ENCODE data around the gene TRIP13.
"Not testable (repeated sequence)": the region's sequence is repeated elsewhere in the genome, so short reads cannot be mapped to it uniquely, and the experiment has no call there.

Gene TRIP13

GRCh38 chr5:934381-934967, 41.8 kb downstream of the TRIP13 start:
- DNase-seq: not testable (repeated sequence)

GRCh38 chr5:935510-936084, 42.9 kb downstream of the TRIP13 start:
- DNase-seq: no peak

DNA sequence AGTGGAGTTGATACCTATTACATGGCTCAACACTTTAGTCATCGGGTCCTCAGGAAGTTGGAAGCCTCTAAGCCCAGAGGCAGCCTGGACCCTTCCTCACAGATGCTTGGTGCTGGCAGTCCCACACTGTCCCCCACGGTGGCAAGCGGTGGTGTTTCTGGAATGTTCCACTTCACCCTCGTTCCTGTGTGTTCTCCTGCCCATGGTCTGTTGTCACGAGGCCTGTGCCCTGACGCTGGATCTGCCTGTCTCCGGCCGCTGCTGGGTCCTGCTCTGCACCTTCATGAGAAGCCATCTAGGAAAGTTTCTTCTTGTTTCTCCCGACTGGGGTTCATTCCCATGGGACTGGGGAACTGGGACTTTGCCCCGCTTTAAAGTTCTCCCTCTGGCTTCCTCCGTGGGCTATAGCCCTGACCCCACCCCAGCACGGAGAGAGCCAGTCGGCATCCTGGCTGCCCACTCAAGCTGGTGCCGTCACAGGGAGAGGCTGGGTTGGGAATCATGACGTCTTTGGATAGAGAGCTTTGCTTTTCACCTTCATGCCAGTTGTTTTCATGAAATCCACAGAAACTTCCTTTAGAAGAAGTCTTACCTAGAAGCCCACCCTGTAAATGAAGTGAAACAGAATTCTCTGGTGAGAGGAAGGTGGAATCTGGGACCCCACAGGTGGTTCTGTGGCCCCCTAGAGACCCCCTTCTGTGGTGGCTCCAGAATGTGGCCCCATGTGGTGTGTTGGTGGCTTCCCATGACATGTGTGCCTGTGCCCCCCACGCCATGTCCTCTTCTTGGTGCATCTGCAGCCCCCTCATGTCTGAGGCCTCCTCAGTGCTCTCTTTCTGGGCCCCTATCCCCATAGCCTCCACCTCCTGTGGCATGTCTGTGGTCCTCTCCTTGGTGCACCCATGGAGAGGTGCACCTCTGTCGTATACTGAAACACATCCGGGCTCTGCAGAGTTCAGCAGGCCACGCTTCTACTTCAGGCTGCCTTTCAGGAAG, 43.8 kb downstream of the TRIP13 start:
- DNase-seq: no peak

DNA sequence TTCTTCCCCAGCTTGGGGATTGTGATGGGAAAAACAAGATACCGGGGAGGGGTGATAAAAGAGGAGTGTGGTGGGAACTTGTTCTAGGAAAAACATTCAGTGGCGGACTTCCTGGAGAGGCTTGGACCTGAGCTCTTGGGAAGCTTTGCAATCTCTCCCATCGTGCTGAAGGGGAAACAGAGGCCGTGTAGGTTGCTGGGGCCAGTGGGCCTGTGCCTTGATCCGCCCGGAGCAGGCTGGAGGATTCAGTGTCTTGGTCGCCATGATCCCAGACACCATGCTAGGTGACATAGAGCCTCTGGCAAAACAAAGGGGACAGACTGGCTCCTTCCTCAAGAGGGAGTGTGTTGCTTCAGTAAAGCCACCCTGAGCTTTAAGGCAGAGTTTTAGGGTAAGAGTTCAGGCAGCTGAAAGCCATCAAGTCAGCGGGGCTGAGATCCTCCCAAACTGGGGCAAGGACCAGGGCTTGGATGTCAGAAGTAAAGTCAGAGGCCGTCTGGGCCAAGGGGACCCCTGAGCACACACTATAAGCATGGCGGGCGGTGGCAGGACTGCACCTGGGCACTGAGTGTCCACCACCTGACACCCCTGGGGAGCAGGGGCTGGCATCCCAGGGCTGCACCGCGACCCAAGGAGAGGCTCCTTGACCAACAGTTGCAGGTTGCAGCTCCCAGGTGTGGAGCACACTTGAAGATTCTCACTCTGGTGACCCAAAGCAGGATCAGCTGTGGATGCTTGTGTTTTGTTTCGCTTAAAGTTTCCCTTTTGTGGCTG, 44.7 kb downstream of the TRIP13 start:
- no peak for DNase-seq

DNA sequence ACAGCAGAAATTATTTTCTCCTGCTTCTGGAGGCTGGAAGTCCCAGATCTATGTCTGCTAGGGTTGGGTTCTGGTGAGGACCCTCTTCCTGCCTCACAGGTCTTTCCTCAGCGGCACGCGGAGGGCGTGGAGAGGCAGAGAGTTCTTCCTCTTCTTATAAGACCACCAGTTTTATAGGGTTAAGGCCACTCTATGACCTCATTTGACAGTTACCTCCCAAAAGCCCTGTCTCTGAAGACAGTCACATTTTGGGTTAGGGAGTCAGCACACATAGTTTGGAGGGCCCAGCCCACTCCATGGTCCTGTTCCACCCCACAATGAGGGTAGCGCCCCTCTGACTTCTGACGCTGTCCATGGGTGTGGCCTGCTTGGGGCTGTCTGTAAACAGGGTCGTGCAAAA, 46.7 kb downstream of the TRIP13 start:
- DNase-seq: no peak

DNA sequence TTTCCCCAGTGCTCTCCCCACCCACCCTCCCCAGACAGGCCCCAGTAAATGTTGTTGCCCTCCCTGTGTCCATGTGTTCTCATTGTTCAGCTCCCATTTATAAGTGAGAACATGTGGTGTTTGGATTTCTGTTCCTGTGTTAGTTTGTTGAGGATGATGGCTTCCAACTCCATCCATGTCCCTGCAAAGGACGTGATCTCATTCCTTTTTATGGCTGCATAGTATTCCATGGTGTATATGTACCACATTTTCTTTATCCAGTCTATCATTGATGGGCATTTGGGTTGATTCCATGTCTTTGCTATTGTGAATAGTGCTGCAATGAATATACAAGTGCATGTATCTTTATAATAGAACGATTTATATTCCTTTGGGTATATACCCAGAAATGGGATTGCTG, 48.1 kb downstream of the TRIP13 start:
- DNase-seq: not testable (repeated sequence)

GRCh38 chr5:943201-943917, 50.7 kb downstream of the TRIP13 start:
- DNase-seq: no peak

DNA sequence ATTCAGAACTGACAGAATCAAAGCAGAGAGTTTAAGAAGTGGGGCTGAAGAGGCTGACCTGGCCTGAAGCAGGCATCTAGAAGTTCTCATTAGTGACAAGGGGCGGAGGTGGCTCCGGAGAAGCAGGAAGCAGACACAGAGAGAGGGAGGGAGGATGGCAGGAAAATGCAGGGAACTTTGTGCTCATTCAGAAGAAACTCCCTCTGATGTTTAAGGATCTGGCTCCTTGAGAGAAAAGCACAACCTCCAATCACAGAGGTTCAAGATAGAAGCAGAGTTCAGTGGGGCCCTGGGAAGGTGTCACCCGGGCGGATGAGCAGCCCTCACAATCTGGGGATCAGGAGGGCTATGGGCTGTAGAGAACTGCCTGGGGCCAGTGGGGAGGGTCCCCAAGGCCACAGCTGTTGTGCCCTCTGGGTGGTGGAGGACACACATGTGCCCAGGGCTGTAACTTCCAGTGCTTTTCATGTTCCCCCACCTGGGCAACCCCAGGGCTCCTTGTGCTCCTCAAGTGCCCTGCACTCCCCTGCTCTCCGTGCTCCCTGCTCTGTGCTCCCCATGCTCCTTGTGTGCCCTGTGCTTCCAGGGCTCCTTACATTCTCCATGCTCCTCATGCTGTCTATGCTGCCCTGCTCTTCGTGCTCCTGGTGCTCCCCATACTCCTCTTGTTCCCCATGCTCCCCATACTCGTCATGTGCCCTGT, 51.4 kb downstream of the TRIP13 start:
- no peak for DNase-seq

DNA sequence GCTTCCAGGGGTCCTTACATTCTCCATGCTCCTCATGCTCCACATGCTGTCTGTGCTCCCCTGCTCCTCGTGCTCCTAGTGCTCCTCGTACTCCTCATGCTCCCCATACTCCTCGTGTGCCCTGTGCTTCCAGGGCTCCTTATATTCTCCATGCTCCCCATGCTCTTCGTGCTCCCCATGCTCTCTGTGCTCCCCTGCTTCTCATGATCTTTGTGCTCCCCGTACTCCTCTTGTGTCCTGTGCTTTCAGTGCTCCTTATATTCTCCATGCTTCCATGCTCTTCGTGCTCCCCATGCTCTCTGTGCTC, 51.9 kb downstream of the TRIP13 start:
- DNase-seq: no peak

DNA sequence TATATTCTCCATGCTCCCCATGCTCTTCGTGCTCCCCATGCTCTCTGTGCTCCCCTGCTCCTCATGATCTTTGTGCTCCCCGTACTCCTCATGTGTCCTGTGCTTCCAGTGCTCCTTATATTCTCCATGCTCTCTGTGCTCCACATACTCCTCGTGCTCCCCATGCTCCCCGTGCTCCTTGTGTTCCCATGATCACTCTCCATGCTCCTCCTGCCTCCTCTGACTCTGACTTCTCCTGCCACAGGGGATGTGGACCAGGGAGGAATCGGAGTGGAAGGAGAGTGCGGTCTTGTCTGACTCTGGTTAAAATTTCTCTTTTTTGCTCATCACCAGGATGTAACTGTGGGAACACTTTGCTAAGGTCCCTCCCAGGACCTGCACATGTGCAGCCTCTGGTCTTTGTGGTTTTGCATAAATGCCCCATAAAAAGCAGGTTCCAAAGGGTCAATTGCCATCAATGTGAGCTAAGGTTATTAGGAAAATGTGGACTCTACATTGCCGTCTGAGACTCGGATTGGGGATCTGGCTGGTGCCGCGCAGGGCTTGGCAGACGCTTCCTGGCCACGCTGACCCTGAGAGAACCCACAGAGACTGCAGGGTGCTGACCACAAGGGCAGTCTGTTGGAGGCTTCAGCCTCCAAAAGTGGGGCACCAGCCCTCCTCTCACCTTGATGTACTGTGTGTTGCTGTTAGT, 52.5 kb downstream of the TRIP13 start:
- DNase-seq: no peak

DNA sequence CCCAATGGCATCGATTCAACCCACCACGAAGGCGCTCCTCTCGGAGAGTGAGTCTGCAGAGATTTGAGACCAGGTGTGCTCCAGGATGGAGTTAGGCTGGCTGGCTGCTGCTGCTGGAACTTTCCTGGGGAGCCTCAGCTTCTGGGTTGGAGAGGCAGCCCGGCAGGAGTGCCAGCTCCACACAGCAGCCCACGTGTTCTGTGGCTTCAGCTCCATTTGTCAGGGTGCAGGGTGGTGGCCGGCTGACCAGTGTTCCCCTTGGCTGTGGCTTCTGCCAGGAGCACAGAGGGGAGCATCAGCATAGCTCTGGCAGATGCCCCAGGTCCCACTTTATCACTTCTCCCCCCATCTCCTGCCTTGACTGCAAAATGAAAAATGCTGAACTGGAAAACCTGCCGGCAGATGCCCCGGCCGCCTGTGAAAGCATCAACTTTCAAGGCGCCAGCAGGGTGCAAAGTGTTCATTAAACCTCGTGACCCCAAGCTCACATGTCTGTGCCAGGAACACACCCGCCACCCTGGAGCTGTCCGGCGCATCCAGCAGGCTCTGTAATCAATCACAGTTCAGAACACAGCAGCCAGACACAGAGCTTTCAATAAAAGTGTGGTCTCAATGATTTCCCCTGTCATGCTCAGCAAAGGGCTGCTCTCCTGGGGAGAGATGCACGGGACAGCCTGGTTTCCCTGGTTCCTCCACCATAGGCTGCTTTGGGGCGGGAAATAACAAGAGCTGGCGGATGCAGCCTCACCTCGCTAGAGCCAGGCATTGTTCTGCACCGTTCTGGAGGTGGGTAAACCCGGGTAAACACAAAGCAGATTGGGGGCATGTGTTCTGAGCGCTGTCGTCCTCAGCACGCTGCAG, 53.2 kb downstream of the TRIP13 start:
- peak in 1 of 56 donors; percentile 13 for DNase-seq

DNA sequence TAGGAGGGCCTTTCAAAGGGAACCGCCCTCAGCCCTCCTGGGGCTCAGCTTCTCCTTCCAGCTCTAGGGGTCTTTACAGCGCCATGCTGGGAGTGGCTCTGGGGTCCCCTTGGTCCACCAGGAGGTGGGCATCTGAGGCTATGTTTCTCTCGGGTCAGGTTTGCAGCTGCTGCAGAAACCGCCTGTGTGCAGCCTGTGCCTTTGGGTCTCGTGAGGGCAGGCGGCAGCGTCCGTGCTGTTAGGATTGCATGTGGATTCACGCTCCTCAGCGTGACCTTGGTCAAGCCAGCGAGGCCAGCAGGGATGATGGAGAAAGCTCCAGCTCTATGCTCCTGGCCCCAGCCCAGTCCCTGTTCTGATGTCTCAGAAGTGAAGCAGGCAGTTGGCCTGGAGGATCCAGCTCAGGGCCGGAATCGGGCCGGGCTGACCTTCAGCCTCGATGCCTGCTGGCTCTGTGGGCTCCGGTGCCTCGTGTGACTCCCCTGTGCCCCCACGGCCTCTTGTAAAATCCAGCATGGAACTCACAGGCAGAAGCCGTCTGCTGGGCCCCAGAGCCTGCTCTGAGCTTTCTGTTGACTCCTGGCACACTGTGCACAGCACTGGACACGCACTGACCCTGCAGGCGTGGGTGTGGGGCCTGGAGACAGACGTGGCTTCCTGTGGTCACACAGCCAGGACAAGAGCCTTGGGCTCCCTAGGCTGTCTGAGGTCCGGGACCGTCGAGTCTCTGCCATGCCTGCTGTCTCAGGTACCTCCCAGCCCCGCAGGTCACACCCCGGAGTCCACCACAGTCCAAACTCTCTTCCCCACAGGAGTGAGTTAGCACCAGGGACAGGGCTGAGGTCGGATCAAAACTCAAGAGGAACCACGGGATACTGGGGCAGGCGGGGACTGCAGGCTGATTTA, 54.3 kb downstream of the TRIP13 start:
- DNase-seq: no peak

- no peak for DNase-seq
These were observed 55.2 kb downstream of the TRIP13 start for GRCh38 chr5:947626-948471.

GRCh38 chr5:948472-949274, 56.0 kb downstream of the TRIP13 start:
- DNase-seq: no peak

- no peak for DNase-seq
These were observed 56.5 kb downstream of the TRIP13 start for GRCh38 chr5:949275-949543.

Measured in nucleus accumbens (tissue), 56 donors.